Naive thymus-derived CD8-positive, alpha-beta T cell (primary cell): ENCODE results near the gene ANKRD61. TPM values are rescaled to one million over a fixed set of nuclear protein-coding genes. Genes with fewer than 3 reads are reported as not detected.
"Not testable (repeated sequence)": the region's sequence is repeated elsewhere in the genome, so short reads cannot be mapped to it uniquely, and the experiment has no call there.

Source experiments
- ATAC-seq, 2 donors: fragments of 150-1000 bp; cut with Tn5 transposase in 1 of 2; sonication (Bioruptor Pico), chemical (Tn5 transposase) in 1 of 2; 1 replicate in 1 of 2; 2 replicates in 1 of 2; pipeline ENCODE4 v1.10.0; 2021; ENCODE audit warnings: mild to moderate bottlenecking in 2 of 2, moderate library complexity in 2 of 2
- POLR2A ChIA-PET: fragments of 350-600 bp; sonication (Branson Sonifier 250); formaldehyde crosslinking; loops from one replicate; lab custom pipeline; 2021; ENCODE audit warnings: antibody characterized with exemption; lab: Charles Lee
- DNase-seq, 10 donors: peaks; one replicate each; pipeline versions ENCODE4 v3.0.0 to v3.0.0-alpha.2; 2020 to 2022
- H3K27ac Mint-ChIP-seq, 10 donors: one replicate each; pipeline ENCODE4 v1.8.0; 2020 to 2022; ENCODE audit warnings: mild to moderate bottlenecking in 10 of 10, mixed read lengths in 10 of 10, moderate library complexity in 4 of 10, inconsistent platforms in 1 of 10
- H3K27me3 Mint-ChIP-seq, 5 donors: one replicate each; pipeline ENCODE4 v1.8.0; 2021 to 2022; ENCODE audit warnings: mixed read lengths in 5 of 5
- H3K36me3 Mint-ChIP-seq, 3 donors: one replicate each; pipeline ENCODE4 v1.8.0; 2020 to 2022; ENCODE audit warnings: mixed read lengths in 3 of 3, mild to moderate bottlenecking in 2 of 3, inconsistent platforms in 1 of 3
- H3K4me1 Mint-ChIP-seq, 4 donors: one replicate each; pipeline ENCODE4 v1.8.0; 2021 to 2022; ENCODE audit warnings: mixed read lengths in 4 of 4
- H3K4me3 Mint-ChIP-seq, 10 donors: one replicate each; pipeline ENCODE4 v1.8.0; 2020 to 2022; ENCODE audit warnings: mild to moderate bottlenecking in 10 of 10, mixed read lengths in 10 of 10, moderate library complexity in 6 of 10, inconsistent platforms in 1 of 10
- H3K9me3 Mint-ChIP-seq, 9 donors: one replicate each; pipeline ENCODE4 v1.8.0; 2020 to 2022; ENCODE audit warnings: mixed read lengths in 9 of 9, mild to moderate bottlenecking in 3 of 9, inconsistent platforms in 1 of 9, moderate library complexity in 1 of 9
- polyA plus RNA-seq, 3 donors: library from polyadenylated mRNA; unstranded; fragments of 300-500 nt; fragmentation: Illumina TruSeq; gene quantifications; one replicate each; pipeline ENCODE4 v1.2.3, GENCODE V29; 2021
- total RNA-seq, 8 experiments: library from RNA in 2 of 8; stranded (reverse) in 2 of 8; gene quantifications; one replicate each; pipeline ENCODE4 v1.2.3 and lab custom pipeline; 2021 to 2026

Gene ANKRD61
- total and polyA plus RNA-seq, 5 experiments from 2014 or later, result 0.21 to 0.36 (median 0.30) TPM; not detected in 2

GRCh38 chr7:6035165-6035564 is 4.0 kb downstream of the ANKRD61 start:
- H3K4me3 Mint-ChIP-seq, result no peak overlapping the region
- H3K4me1 Mint-ChIP-seq, result peaks cover 6 to 17% (median 11%) of the 10 kb centered on the region in 4 donors
- ATAC-seq (no peak), DNase-seq (no peak)
- H3K9me3 Mint-ChIP-seq, result no peaks in the 10 kb centered on the region
- no peaks in the 10 kb centered on the region for H3K27me3 Mint-ChIP-seq
- H3K36me3 Mint-ChIP-seq, result peaks cover 0 to 89% (median 13%) of the 10 kb centered on the region in 3 donors
- H3K27ac Mint-ChIP-seq, result no peak overlapping the region
- POLR2A ChIA-PET, result no interaction called here

- Mint-ChIP-seq H3K36me3 (peaks cover 0 to 92% (median 13%) of the 10 kb centered on the region in 3 donors), H3K27ac (no peak overlapping the region)
- no peak for DNase-seq
Measured at GRCh38 chr7:6035686-6036085, 4.5 kb downstream of the ANKRD61 start.

GRCh38 chr7:6049780-6050179 is 18.6 kb downstream of the ANKRD61 start:
- DNase-seq (no peak), ATAC-seq (no peak)
- H3K4me1 Mint-ChIP-seq, result peaks cover 2 to 4% (median 3%) of the 10 kb centered on the region in 4 donors
- peaks cover 0 to 79% (median 9%) of the 10 kb centered on the region in 3 donors for H3K36me3 Mint-ChIP-seq
- H3K9me3 Mint-ChIP-seq, result no peaks in the 10 kb centered on the region
- no peaks in the 10 kb centered on the region for H3K27me3 Mint-ChIP-seq
- POLR2A ChIA-PET, result no interaction called here
- no peak overlapping the region for H3K4me3 Mint-ChIP-seq
- H3K27ac Mint-ChIP-seq, result no peak overlapping the region

More at GRCh38 chr7:6035686-6036085, 4.5 kb downstream of the ANKRD61 start:
- Mint-ChIP-seq H3K9me3 (no peaks in the 10 kb centered on the region), H3K4me3 (no peak overlapping the region), H3K4me1 (peaks cover 6 to 17% (median 11%) of the 10 kb centered on the region in 4 donors), H3K27me3 (no peaks in the 10 kb centered on the region)
- POLR2A ChIA-PET, result no interaction called here
- ATAC-seq, result no peak

GRCh38 chr7:6051185-6051584 is 20.0 kb downstream of the ANKRD61 start:
- POLR2A ChIA-PET, result interaction anchor here (0.6 to 0.7 kb wide), 3 partner anchors 34 to 1986 kb away, joined by 3 to 5 read pairs (median 4); no protein-coding TSS in a partner anchor
- H3K27ac Mint-ChIP-seq, result peak overlapping the region in 2 of 10 donors; percentile 45 to 53
- peaks cover 3 to 10% (median 6%) of the 10 kb centered on the region in 4 donors for H3K4me1 Mint-ChIP-seq
- peaks cover 0 to 74% (median 9%) of the 10 kb centered on the region in 3 donors for H3K36me3 Mint-ChIP-seq
- not testable (repeated sequence) for H3K27me3 Mint-ChIP-seq, ATAC-seq, DNase-seq, H3K4me3 Mint-ChIP-seq, H3K9me3 Mint-ChIP-seq

- Mint-ChIP-seq H3K9me3 (no peaks in the 10 kb centered on the region), H3K27ac (no peak overlapping the region), H3K36me3 (peaks cover 0 to 35% (median 0%) of the 10 kb centered on the region in 3 donors), H3K27me3 (no peaks in the 10 kb centered on the region), H3K4me3 (peak overlapping the region in 1 of 10 donors; percentile 14), H3K4me1 (peaks cover 8 to 33% (median 26%) of the 10 kb centered on the region in 4 donors)
- DNase-seq (no peak), ATAC-seq (no peak)
- POLR2A ChIA-PET, result interaction anchor here (0.5 to 1.5 kb wide), 3 partner anchors 31 to 380 kb away, joined by 3 to 10 read pairs (median 4); no protein-coding TSS in a partner anchor
Measured at GRCh38 chr7:6056616-6057015, 25.4 kb downstream of the ANKRD61 start.

GRCh38 chr7:6057316-6058129 is 26.3 kb downstream of the ANKRD61 start:
- POLR2A ChIA-PET, result interaction anchor here (0.5 to 1.5 kb wide), 4 partner anchors 30 to 281 kb away, joined by 3 to 10 read pairs (median 4); no protein-coding TSS in a partner anchor
- Mint-ChIP-seq H3K27me3 (no peaks in the 10 kb centered on the region), H3K36me3 (peaks cover 0 to 26% (median 0%) of the 10 kb centered on the region in 3 donors), H3K4me3 (peak overlapping the region; percentile 88 to 100 (median 98)), H3K9me3 (no peaks in the 10 kb centered on the region), H3K4me1 (peaks cover 8 to 33% (median 26%) of the 10 kb centered on the region in 4 donors), H3K27ac (peak overlapping the region in 9 of 10 donors; percentile 13 to 98 (median 96))
- DNase-seq (no peak), ATAC-seq (no peak)

GRCh38 chr7:6059941-6060340 is 28.8 kb downstream of the ANKRD61 start:
- DNase-seq, ATAC-seq, H3K9me3 Mint-ChIP-seq, H3K27me3 Mint-ChIP-seq, H3K36me3 Mint-ChIP-seq: not testable (repeated sequence)
- POLR2A ChIA-PET, result interaction anchor here (0.6 kb wide), 1 partner anchor 409 kb away, joined by 3 read pairs; no protein-coding TSS in a partner anchor
- peak overlapping the region in 3 of 10 donors; percentile 97 to 100 (median 98) for H3K4me3 Mint-ChIP-seq
- peak overlapping the region in 1 of 10 donors; percentile 97 for H3K27ac Mint-ChIP-seq
- H3K4me1 Mint-ChIP-seq, result peaks cover 8 to 31% (median 21%) of the 10 kb centered on the region in 4 donors

- Mint-ChIP-seq H3K27ac (no peak overlapping the region), H3K9me3 (no peaks in the 10 kb centered on the region), H3K36me3 (no peaks in the 10 kb centered on the region), H3K27me3 (no peaks in the 10 kb centered on the region), H3K4me1 (peaks cover 0 to 4% (median 0%) of the 10 kb centered on the region in 4 donors), H3K4me3 (no peak overlapping the region)
- POLR2A ChIA-PET, result no interaction called here
- ATAC-seq (no peak), DNase-seq (peak in 1 of 10 donors; percentile 11)
Measured at GRCh38 chr7:6071406-6071805, 40.2 kb downstream of the ANKRD61 start.

- no peak for ATAC-seq
- Mint-ChIP-seq H3K27ac (no peak overlapping the region), H3K4me1 (peaks cover 0 to 7% (median under 1%) of the 10 kb centered on the region in 4 donors), H3K36me3 (no peaks in the 10 kb centered on the region), H3K4me3 (no peak overlapping the region), H3K27me3 (no peaks in the 10 kb centered on the region), H3K9me3 (no peaks in the 10 kb centered on the region)
- DNase-seq, result no peak
- POLR2A ChIA-PET, result no interaction called here
Measured at GRCh38 chr7:6074612-6075380, 43.6 kb downstream of the ANKRD61 start.

- Mint-ChIP-seq H3K4me1 (peaks cover 0 to 13% (median 5%) of the 10 kb centered on the region in 4 donors), H3K27me3 (no peaks in the 10 kb centered on the region), H3K9me3 (no peaks in the 10 kb centered on the region), H3K36me3 (no peaks in the 10 kb centered on the region), H3K27ac (peak overlapping the region in 1 of 10 donors; percentile 9), H3K4me3 (no peak overlapping the region)
- DNase-seq (peak in 1 of 10 donors; percentile 23), ATAC-seq (no peak)
- POLR2A ChIA-PET, result no interaction called here
Measured at GRCh38 chr7:6078548-6078947, 47.4 kb downstream of the ANKRD61 start.

GRCh38 chr7:6083047-6083446 is 51.9 kb downstream of the ANKRD61 start:
- H3K4me1 Mint-ChIP-seq, result peaks cover 0 to 13% (median 5%) of the 10 kb centered on the region in 4 donors
- H3K36me3 Mint-ChIP-seq, ATAC-seq, H3K27me3 Mint-ChIP-seq, H3K9me3 Mint-ChIP-seq, POLR2A ChIA-PET, H3K27ac Mint-ChIP-seq: not testable (repeated sequence)
- peak in 1 of 10 donors; percentile 6 for DNase-seq
- H3K4me3 Mint-ChIP-seq, result peak overlapping the region in 1 of 10 donors; percentile 60
